Limb (tissue), 2 donors: Measurements from ENCODE around the gene ZNF117.
"Not testable (repeated sequence)": the region's sequence is repeated elsewhere in the genome, so short reads cannot be mapped to it uniquely, and the experiment has no call there.

Experiments used
- DNase-seq, 2 donors: peaks; one replicate each; pipeline ENCODE4 v3.0.0-alpha.2; 2016; ENCODE audit errors: extremely low spot score in 2 of 2

ZNF117 gene

DNA sequence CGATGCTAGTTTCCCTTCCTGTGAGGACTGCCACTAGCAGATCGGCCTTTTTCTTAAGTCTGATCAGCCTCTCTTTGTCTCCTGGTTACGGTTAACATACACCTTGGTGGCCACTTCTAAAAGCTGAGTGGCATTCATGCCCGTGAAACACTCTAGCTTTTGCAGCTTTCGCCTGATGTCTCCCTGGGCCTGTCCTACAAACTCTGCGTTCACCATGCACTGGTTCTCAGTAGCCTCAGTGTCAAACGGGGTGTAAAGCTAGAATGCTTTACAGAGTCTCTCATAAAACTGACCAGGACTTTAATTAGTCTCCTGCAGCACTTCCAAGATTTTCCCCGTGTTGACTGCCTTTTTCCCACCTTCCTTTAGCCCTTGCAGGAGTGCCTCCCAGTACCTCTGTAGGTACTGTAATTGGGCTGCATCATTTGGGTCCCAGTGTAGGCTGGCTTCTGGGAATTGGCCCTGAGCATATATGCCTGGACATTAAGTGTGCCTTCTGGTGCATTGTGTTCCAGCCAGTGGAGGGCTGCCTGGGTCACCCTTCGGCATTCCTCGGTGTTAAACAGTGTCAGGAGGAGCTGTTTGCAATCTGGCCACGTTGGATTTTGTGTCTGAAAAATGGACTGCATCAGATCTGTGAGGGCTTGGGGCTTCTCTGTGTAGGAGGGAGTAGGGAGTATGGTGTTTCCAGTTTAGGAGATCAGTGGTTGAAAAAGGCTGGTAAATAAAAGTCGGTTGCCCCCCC, 6.5 kb upstream of the ZNF117 start:
- DNase-seq: no peak

DNA sequence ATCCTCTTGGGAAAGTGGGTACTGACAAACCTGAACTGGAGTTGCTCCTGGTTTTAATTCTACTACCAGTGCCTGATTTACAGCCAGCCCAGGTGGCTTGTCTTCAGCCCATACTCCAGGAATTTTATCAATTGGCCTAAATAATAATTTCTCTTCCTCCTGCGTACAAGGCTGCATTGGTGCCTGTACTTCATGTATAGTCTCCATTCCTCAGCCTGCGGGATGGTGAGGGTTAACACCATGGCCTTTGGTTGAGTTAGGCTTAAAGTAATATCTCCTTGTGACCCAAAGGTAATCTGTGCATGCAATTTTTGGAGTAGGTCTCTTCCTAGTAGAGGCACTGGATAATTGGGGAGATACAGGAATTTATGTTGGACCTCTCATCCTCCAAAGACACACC, 5.5 kb upstream of the ZNF117 start:
- no peak for DNase-seq

GRCh38 chr7:64993901-64994300, 3.1 kb upstream of the ZNF117 start:
- no peak for DNase-seq

GRCh38 chr7:64992971-64993370, 2.1 kb upstream of the ZNF117 start:
- no peak for DNase-seq

GRCh38 chr7:64990216-64990615, 620 bp downstream of the ZNF117 start:
- DNase-seq: no peak

GRCh38 chr7:64978497-64979203, 12.2 kb downstream of the ZNF117 start:
- DNase-seq: no peak

GRCh38 chr7:64965594-64965993, 25.2 kb downstream of the ZNF117 start:
- no peak for DNase-seq

GRCh38 chr7:64959072-64959747, 31.6 kb downstream of the ZNF117 start:
- no peak for DNase-seq

DNA sequence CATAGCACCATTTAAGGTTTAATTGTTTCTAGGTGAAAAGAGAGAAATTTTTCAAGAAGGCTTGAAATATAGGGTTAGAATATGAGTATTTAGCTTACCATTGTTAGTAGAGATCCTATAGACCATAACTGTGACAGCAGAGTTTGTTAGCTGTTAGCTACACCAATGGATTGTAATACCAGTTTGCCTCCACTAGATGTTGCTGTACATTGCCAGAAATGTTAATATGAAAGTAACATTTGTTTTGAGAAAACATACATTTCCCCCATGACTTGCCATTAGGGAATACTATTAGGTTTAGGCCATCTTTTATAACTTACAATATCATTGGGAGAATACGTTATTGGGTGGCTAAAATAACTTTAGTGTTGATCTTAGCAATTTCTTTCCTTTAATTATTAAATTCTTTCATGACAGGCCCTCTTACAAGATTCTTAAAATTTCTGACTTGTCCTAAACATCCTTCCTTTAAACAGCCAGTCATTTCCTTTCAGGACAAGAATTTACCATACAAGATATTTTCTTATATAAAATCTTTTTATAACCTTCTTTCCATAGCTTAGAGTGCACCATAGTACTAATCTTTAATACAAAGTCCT, 39.5 kb downstream of the ZNF117 start:
- DNase-seq: peak in 1 of 2 donors; percentile 50

DNA sequence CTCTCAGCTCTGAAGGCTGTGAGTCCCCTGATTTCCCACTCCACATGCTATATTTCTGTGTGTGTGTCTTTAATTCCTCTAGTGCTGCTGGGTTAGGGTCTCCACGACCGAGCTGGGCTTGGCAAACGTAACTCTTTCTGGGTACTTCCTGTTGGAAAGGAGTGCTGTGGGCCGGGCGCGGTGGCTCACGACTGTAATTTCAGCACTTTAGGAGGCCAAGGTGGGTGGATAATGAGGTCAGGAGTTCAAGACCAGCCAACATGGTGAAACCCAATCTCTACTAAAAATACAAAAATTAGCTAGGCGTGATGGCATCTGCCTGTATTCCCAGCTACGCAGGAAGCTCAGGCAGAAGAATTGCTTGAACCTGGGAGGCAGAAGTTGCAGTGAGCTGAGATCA, 40.2 kb downstream of the ZNF117 start:
- DNase-seq: not testable (repeated sequence)

GRCh38 chr7:64948774-64949173, 42.1 kb downstream of the ZNF117 start:
- DNase-seq: not testable (repeated sequence)

- DNase-seq: peak in 1 of 2 donors; percentile 55
Observed at GRCh38 chr7:64947252-64948000, 43.4 kb downstream of the ZNF117 start.

- DNase-seq: peak in 1 of 2 donors; percentile 42
Observed at GRCh38 chr7:64946772-64947171, 44.1 kb downstream of the ZNF117 start.

GRCh38 chr7:64945503-64946175, 45.2 kb downstream of the ZNF117 start:
- no peak for DNase-seq

- DNase-seq: not testable (repeated sequence)
Observed at GRCh38 chr7:64944667-64945502, 46.0 kb downstream of the ZNF117 start.

DNA sequence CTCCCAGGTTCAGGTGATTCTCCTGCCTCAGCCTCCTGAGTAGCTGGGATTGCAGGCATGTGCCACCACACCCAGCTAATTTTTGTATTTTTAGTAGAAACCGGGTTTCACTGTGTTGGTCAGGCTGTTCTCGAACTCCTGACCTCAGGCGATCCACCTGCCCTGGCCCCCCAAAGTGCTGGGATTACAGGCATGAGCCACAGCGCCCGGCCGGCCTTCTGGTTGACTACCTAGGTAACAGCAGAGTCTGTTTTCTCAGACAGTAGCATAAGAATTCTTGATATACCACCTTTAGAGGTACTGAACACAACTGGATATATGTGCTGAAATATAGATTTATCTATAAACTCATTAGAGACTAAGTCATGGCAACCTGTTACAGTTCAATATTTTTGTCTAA, 50.8 kb downstream of the ZNF117 start:
- not testable (repeated sequence) for DNase-seq

- no peak for DNase-seq
Observed at GRCh38 chr7:64938540-64938939, 52.3 kb downstream of the ZNF117 start.

GRCh38 chr7:64934478-64934877, 56.4 kb downstream of the ZNF117 start:
- no peak for DNase-seq

GRCh38 chr7:64928252-64929187, 62.3 kb downstream of the ZNF117 start:
- DNase-seq: not testable (repeated sequence)
